Measurements from ENCODE around the gene CRYGS.

- TF ChIP-seq, protein P1, sequence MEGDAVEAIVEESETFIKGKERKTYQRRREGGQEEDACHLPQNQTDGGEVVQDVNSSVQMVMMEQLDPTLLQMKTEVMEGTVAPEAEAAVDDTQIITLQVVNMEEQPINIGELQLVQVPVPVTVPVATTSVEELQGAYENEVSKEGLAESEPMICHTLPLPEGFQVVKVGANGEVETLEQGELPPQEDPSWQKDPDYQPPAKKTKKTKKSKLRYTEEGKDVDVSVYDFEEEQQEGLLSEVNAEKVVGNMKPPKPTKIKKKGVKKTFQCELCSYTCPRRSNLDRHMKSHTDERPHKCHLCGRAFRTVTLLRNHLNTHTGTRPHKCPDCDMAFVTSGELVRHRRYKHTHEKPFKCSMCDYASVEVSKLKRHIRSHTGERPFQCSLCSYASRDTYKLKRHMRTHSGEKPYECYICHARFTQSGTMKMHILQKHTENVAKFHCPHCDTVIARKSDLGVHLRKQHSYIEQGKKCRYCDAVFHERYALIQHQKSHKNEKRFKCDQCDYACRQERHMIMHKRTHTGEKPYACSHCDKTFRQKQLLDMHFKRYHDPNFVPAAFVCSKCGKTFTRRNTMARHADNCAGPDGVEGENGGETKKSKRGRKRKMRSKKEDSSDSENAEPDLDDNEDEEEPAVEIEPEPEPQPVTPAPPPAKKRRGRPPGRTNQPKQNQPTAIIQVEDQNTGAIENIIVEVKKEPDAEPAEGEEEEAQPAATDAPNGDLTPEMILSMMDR (IDR thresholded peaks at IDR 0.05; ENCODE audit: low read depth, low read length), result no peak
- TF ChIP-seq EZH2phosphoT487 (IDR thresholded peaks at IDR 0.05; ENCODE audit: low read depth), result no peak
Observed at GRCh38 chr3:186587183-186587582, 43.0 kb upstream of the CRYGS start.

Measured in OCI-LY3 (cell line).